Colon (tissue), 2 donors: ENCODE data around the gene MXD4.

ENCODE experiments used
- FAIRE-seq: peaks from 2 replicates; lab custom pipeline; 2012; peaks lifted over from hg19 to GRCh38; lab: Jason Lieb, UNC
- donor health status: control.
- donor health status: control.

MXD4 gene

DNA sequence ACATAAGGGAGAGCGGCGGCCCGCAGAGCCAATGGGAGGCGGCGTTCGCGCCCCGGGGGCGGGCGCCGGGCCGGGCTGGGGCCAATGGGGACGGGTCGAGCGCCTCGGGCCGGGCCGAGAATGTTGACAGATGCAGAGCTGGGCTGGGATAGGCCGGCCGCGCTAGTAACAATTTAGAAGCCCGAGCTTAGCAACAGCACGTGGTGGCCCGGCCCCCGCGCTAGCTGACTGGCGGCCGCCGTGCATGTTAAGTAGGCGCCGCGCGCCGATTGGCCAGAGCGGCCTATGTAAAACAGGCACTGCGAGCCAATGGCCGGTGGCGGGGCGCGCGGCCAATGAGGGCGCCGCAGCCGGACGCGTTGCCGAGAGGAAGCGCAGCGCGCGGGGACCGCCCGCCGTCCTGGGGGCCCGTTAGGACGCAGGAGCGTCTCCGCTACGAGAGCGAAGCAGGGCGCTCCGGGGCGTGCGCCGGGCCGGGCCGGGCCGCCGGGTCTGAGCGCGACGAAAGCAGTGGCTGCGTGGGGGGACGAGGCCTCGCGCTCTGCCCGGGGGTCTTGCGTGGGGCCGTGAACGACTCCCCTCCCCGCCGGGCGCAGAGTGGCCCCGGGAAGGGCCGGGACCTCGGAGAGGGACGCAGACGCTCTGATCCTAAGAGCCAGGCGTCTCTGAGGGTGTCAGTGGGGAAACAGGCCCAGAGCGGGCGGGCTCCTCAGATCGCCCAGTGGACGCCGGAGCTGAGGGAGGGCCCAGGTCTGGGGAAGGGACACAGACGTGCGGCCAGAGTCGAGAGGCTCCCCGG lies 435 bp upstream of the MXD4 start:
- FAIRE-seq: no peak

GRCh38 chr4:2261110-2261852 lies 628 bp downstream of the MXD4 start:
- no peak for FAIRE-seq

DNA sequence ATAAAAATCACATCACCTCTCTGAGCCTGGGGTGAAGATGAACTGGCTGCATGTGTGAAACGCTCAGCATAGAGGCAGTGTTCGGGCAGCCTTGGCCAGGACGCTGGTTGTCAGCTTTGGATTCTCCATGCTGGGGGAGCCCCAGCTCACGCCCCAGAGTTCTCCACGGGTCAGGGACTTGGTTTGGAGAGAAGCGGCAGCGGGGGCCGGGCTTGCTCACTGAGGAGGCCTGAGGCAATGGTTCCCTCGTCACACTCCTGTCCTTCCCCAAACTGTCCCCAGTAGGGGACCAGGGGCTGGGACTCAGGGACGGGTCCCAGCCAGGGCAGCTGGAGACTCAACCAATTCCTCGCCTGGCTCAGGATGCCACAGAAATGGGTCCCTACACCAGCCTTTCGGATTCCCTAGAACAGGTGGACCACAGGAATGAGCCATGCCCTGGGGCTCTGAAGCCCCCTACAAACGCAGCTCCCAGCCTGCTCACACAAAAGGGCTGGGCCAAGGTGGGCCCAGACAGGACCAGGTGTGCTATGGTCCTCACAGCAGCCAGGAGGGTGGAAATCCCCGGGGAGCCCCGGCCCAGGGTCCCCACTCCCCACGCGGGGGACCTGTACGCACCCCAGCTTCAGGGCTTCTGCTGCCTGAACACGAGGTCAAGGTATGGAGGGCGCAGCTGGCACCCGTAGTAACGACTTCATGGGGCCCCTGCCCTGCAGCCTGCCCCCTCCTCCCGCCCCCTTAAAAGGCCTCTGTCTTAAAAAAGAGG lies 1.4 kb downstream of the MXD4 start:
- FAIRE-seq: no peak

- FAIRE-seq: no peak
These were observed 2.2 kb downstream of the MXD4 start for GRCh38 chr4:2259541-2260343.

DNA sequence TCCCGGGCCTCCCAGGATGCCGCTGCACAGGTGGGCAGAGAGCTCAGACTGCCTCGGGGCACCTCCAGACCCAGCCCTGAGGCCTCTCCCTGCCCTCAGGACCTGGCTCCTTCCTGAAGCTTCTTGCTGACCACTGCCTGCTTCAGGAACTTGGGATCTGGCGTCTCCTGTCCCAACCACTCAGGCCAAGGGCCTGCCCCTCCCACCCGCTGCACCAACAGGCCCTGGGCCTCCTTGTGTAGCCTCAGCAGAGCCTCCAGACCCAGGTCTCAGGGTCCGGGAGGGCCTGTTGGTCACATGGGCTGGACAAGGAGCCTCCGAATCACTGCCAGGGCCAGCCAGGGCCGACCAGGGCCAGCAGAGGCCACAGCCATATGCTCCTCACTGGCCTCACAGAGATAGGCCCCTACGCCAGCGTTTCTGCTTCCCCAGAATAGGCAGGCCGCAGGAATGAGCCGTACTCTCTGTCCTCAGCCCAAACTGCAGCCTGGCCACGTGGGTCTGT lies 2.8 kb downstream of the MXD4 start:
- FAIRE-seq: no peak

DNA sequence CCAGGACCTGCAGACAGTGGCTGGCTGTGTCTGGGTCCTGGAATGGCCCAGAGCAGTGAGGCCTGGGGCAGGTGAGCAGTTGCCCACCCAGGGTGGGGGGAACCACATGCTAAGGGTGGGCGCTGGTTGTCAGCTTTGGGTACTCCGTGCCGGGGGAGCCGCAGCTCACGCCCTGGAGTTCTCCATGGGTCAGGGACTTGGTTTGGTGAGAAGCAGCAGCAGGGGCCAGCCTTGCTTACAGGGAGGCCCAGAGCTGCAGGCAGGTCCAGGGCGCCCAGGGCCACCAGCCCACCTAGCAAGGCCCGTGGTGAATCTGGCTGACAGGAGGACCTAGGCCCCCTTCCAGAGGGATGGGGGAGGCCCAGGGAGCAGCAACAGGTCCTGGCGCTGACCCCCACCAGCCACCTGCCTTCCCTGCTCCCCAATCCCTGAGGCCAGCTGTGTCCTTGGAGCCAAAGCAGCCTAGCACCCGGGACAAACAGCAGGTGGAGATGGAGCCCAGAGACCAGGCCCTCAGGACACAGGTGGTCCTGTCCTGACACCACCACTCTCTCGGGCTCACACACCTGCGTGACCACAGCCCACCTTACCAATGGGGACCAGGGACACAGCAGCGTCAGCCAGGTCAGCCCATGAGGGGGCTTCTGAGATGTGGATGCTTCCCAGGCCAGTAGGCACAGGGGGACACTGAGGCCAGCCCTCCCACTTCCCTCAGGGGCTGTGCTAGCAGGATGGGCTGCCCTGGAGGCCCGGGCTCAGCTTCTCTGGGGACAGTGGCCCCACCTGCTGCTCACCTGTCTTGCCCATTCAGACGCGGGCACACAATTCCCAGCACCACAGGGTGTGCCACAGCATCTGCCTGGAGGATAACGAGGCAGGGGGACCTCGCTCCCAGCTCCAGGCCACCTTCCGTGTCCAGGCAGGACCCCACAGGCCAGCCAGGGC lies 3.5 kb downstream of the MXD4 start:
- no peak for FAIRE-seq

- FAIRE-seq: no peak
These were observed 4.4 kb downstream of the MXD4 start for GRCh38 chr4:2257361-2258081.

- no peak for FAIRE-seq
These were observed 5.1 kb downstream of the MXD4 start for GRCh38 chr4:2256781-2257191.

DNA sequence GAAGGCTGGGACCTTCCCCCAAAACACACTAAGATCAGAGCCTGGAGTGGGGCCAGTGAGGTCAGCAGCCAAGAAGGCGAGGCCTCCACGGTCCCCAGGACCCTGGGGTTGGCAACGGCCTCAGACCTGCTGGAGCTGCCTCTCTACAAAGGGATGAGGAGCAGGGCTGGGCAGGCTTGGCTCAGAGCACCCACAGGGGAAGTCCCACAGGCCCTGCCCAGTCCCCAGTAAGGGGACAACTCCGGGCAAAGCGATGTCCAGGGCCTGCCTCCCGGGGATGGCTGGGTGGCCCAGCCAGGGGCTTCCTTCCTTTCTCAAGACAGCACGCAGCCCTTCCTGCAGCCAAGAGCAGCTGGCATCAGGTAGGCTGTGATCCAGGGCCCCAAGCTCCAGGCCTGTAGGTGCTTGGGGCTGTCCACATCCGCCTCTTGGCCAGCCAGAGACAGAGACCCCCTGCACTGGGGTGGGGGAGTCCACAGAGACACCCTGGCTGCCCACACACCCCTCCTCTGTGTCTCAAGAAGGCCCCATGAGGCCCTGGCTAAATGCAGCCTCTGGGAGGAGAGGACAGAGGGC lies 5.7 kb downstream of the MXD4 start:
- no peak for FAIRE-seq

- FAIRE-seq: no peak
These were observed 6.3 kb downstream of the MXD4 start for GRCh38 chr4:2255501-2256155.

GRCh38 chr4:2254665-2255500 lies 7.0 kb downstream of the MXD4 start:
- FAIRE-seq: no peak

DNA sequence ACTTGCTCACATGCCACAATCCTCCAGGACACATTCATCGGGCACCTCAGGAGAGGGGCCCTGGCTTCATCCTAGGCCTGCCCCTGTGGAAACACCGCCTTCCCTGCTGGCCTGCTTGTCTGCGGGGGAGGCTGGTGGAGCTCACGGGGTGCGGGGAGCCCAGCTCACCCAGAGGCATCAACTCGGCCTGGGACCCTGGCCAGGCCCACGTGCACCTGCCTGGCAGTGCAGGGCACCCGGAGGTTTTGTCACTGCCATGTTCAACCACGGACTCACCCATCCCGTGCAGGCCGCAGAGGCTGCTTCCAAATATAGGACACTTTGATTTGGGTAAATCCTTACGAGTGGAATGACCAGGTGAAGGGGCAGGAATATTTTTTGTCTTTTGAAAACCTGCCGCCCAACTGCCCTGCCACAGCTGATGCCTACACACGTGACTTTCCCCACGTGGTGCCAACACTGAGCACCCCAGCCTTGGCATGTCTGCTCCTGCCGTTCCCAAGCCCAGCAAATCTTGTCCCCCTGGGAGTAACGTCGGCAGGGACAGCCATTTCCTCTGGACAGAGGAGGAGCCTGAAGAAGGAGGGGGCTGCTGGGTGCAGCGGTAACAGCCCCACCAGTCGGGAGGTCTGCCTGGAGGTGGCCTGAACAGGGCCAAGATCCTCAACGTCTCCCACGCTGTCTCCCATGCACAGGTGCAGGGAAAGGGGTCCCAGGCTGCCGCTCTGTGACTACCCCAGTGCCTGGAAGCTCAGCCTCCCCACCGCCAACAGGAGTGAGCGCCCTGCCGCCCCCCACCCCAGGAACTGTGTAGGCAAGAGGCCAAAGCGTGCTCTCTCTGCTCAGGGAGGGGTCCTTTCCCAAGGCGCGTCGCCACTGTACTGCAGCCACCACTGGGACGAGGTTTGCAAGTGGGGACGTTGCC lies 8.5 kb downstream of the MXD4 start:
- FAIRE-seq: no peak

- no peak for FAIRE-seq
These were observed 9.3 kb downstream of the MXD4 start for GRCh38 chr4:2252530-2253091.

- FAIRE-seq: no peak
These were observed 9.9 kb downstream of the MXD4 start for GRCh38 chr4:2251795-2252529.

- FAIRE-seq: no peak
These were observed 10.7 kb downstream of the MXD4 start for GRCh38 chr4:2251073-2251794.
